D721Med (cell line): ENCODE measurements around the gene ASH1L.
A peak's percentile ranks its signal among the peaks of the same experiment; 100 is the strongest.
"Not testable (repeated sequence)": the region's sequence is repeated elsewhere in the genome, so short reads cannot be mapped to it uniquely, and the experiment has no call there.

ENCODE experiments used
- DNase-seq: peaks from one replicate; pipeline ENCODE4 v3.0.0; 2011; ENCODE audit warnings: low spot score; ENCODE audit not compliant: insufficient read length
- FAIRE-seq: peaks from 2 replicates; lab custom pipeline; 2011; peaks lifted over from hg19 to GRCh38; lab: Jason Lieb, UNC
- CTCF ChIP-seq: IDR thresholded peaks from 2 replicates; pipeline ENCODE4 v1.5.1; 2012; ENCODE audit warnings: mild to moderate bottlenecking, control low read depth; ENCODE audit not compliant: insufficient read depth; ENCODE audit errors: missing control alignments

The ASH1L gene

DNA sequence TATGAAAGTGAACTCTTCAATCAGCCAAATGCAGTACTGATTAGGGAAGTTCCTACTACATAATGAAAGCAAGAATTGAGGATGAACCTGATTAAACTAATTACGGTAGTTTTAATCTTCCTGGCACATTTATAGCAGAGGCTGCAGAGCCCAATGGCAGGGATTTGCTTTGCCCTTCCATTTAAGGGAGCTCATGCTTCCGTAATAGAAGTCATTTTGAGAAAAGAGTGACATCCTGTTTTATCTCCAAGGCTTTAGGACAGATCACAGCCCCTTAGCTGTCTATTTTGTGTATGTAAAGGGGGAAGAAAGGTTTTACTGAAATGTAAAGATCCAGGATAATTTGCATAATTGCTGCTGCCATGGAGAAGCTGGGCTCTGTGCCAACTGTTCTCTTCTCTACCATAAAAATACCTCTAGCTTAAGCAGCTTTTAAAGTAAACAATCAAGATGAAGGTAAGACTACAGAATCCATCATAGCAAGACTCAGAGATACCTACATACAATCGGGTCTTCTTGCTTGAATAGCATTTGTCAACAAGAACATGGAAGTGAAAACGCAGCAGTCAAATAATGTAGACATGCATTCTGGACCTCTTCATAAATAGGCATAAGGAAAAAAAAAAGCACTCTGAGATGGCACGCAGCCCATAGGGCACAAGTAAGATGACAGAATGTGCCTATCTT is 62.5 kb downstream of the ASH1L start:
- DNase-seq = no peak
- FAIRE-seq = peak; percentile 84
- TF ChIP-seq CTCF = no peak

DNA sequence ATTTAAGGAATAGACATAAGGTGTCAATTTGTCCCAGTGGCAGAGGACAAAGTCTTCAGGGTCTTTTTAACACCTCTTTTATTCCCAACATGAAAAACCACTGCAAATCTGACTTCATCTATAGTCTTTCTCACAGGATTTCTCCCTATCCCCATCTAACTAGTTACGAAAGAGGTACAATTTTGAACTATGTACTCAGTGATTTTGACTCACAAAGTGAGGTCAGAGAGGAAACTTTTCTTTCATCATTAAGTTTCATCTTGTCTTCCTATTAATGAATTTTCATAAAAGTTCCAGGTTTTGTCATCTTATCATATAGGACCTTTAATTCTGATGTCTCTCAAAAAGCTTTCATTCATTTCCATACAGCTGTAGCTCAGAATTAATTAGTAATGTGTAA is 63.3 kb downstream of the ASH1L start:
- DNase-seq (no peak), FAIRE-seq (no peak)
- no peak for TF ChIP-seq CTCF

- DNase-seq, FAIRE-seq: not testable (repeated sequence)
These were observed 69.0 kb downstream of the ASH1L start for GRCh38 chr1:155493595-155493994.

DNA sequence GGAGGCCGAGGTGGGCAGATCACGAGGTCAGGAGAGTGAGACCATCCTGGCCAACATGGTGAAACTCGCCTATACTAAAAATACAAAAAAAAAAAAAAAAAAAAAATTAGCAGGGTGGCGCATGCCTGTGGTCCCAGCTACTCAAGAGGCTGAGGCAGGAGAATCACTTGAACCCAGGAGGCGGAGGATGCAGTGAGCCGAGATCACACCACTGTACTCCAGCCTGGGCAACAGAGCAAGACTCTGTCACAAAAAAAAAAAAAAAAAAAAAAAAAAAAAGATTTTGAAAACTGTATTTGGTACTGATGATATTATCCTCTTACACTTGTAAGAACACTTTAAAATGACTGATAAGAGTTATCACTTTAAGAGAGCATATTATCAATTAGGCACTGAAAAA is 74.2 kb downstream of the ASH1L start:
- FAIRE-seq = peak; percentile 38
- not testable (repeated sequence) for DNase-seq

GRCh38 chr1:155487541-155487940 is 75.1 kb downstream of the ASH1L start:
- DNase-seq = no peak
- no peak for FAIRE-seq
- TF ChIP-seq CTCF = no peak

DNA sequence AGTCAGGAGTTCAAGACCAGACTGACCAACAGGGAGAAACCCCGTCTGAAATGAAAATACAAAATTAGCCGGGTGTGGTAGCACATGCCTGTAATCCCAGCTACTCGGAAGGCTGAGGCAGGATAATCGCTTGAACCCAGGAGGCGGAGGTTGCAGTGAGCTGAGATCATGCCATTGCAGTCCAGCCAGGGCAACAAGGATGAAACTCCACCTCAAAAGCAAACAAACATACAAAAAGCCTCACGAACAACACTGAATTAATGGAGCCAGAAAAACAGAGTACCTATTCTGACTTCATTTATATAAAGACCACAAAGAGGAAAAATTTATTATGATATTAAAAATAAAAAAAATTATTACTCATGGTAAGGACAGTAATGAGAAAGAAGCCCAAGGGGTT is 75.7 kb downstream of the ASH1L start:
- FAIRE-seq, DNase-seq: not testable (repeated sequence)

DNA sequence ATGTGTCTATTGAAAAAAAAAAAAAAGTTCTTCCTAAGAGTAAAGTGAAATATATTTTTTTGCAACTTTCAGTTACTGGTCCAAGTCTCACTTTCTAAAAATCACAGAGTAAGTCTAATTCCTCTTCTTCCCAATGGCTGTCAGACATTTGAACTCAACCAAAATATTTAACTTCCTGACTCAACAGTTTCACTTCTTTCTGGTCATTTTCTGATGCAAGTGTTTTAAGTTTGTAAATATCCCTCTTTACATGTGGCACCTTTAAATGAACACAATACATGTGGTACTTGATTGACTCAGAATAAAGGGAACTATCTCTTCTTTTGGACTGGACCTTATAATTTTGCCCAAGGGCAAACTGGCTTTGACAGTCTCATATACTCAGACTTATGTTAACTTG is 76.7 kb downstream of the ASH1L start:
- no peak for TF ChIP-seq CTCF
- DNase-seq (no peak), FAIRE-seq (peak; percentile 32)

DNA sequence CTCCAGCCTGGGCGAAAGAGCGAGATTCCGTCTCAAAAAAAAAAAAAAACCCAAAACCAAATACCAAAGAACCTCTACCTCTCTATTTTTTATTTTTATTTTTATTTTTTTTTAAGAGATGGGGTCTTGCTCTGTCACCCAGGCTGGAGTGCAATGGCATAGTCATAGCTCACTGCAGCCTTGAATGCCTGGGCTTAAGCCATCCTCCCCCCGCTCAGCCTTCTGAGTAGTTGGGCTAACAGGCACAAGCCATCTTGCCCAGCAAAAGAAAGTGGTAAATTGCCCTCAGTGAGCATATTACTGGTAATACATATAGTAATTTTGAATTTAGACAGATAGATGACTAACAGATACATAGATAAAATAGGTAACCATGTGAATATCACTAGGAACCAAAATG is 77.4 kb downstream of the ASH1L start:
- no peak for TF ChIP-seq CTCF
- FAIRE-seq = no peak
- no peak for DNase-seq

DNA sequence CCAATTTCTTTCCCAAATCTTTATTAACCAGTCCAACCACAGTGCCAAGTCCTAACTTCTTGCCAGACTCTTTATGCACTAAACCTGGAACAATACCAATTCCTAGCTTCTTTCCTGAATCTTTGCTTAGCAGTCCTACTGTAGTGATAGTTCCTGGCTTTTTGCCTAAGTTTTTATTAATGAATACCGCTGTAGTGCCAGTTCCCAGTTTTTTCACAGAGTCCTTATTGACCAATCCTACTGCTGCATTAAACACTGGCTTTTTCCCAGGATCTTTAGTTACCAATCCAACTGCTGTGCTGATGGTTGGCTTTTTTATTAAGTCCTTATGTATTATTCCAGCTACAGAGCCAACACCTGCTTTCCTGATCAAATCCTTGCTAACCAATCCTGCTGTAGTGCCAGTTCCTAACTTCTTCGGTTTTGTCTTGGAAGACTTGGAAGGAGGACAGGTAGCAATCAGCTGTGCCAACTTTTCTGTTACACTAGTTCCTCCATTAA is 80.8 kb downstream of the ASH1L start:
- no peak for DNase-seq
- peak; percentile 72 for FAIRE-seq
- no peak for TF ChIP-seq CTCF
